PC-3 (cell line): ENCODE measurements around the gene CCDC92B. TPM values are rescaled to one million over a fixed set of nuclear protein-coding genes. Genes with fewer than 3 reads are reported as not detected.

Experiments used
- ATAC-seq: fragments of 200-7000 bp; cut with Tn5 transposase; 2 replicates; pipeline ENCODE4 v1.9.1; 2020; ENCODE audit warnings: mild to moderate bottlenecking, moderate library complexity
- BruUV-seq: library from RNA; stranded (reverse); fragments of 400-500 nt; replicated peaks from 2 replicates; lab custom pipeline; 2021; lab: Mats Ljungman, UMichigan
- CTCF ChIA-PET: fragments of 300-600 bp; sonication (Branson Sonifier 250); formaldehyde crosslinking; loops from one replicate; lab custom pipeline; 2022; ENCODE audit warnings: antibody characterized with exemption; lab: Charles Lee
- POLR2A ChIA-PET: fragments of 300-600 bp; sonication (Branson Sonifier 250); formaldehyde crosslinking; loops from one replicate; lab custom pipeline; 2022; ENCODE audit warnings: antibody characterized with exemption; ENCODE audit not compliant: unreplicated experiment; lab: Charles Lee
- DNase-seq: peaks from one replicate; pipeline ENCODE4 v3.0.0-alpha.2; 2015
- H2AFZ ChIP-seq: fragments of 300-600 bp; sonication (generic); 2 replicates; pipeline ENCODE4 v1.6.0; 2016; ENCODE audit warnings: antibody characterized with exemption, low read length
- H3F3A ChIP-seq: fragments of 300-600 bp; sonication (generic); one replicate; pipeline ENCODE4 v1.6.0; 2017; ENCODE audit warnings: antibody characterized with exemption, low read length, control low read depth, mild to moderate bottlenecking; ENCODE audit not compliant: unreplicated experiment
- H3K27ac ChIP-seq: fragments of 300-600 bp; sonication (generic); 2 replicates; pipeline ENCODE4 v1.5.1; 2016; ENCODE audit warnings: mild to moderate bottlenecking, low read length
- H3K27me3 ChIP-seq: fragments of 300-600 bp; sonication (generic); 2 replicates; pipeline ENCODE4 v1.6.1; 2016; ENCODE audit warnings: low read length, mixed read lengths
- H3K36me3 ChIP-seq: fragments of 300-600 bp; sonication (generic); 2 replicates; pipeline ENCODE4 v1.6.1; 2016; ENCODE audit warnings: low read depth, mixed run types, low read length, mixed read lengths
- H3K4me1 ChIP-seq: fragments of 300-600 bp; sonication (generic); 2 replicates; pipeline ENCODE4 v1.5.1; 2016; ENCODE audit warnings: low read length; ENCODE audit not compliant: insufficient read depth
- H3K4me2 ChIP-seq: fragments of 300-600 bp; sonication (generic); 2 replicates; pipeline ENCODE4 v1.6.0; 2016; ENCODE audit warnings: low read length
- H3K4me3 ChIP-seq: fragments of 300-600 bp; sonication (generic); 2 replicates; pipeline ENCODE4 v1.5.1; 2016; ENCODE audit warnings: mild to moderate bottlenecking, low read length, mixed read lengths
- H3K79me2 ChIP-seq: fragments of 300-600 bp; sonication (generic); 2 replicates; pipeline ENCODE4 v1.6.1; 2017; ENCODE audit warnings: low read length, mixed read lengths
- H3K9ac ChIP-seq: fragments of 300-600 bp; sonication (generic); 2 replicates; pipeline ENCODE4 v1.6.0; 2016; ENCODE audit warnings: mild to moderate bottlenecking, low read length
- H3K9me2 ChIP-seq: fragments of 300-600 bp; sonication (generic); replicated peaks from 2 replicates; pipeline ENCODE4 v1.6.1; 2016; ENCODE audit warnings: mixed run types, low read length, mixed read lengths
- H3K9me3 ChIP-seq: fragments of 300-600 bp; sonication (generic); 2 replicates; pipeline ENCODE4 v1.6.1; 2016; ENCODE audit warnings: low read length, mixed read lengths
- H4K20me1 ChIP-seq: fragments of 300-600 bp; sonication (generic); 2 replicates; pipeline ENCODE4 v1.6.1; 2016; ENCODE audit warnings: low read length, mixed read lengths
- EZH2 ChIP-seq: fragments of 300-600 bp; sonication (generic); IDR thresholded peaks from one replicate; pipeline ENCODE4 v1.6.1; 2017; ENCODE audit warnings: antibody characterized with exemption, mild to moderate bottlenecking, low read length; ENCODE audit not compliant: unreplicated experiment
- EZH2phosphoT487 ChIP-seq: fragments of 300-600 bp; sonication (generic); IDR thresholded peaks from 2 replicates; pipeline ENCODE4 v1.6.1; 2018; ENCODE audit warnings: mild to moderate bottlenecking, antibody characterized with exemption, low read length, borderline replicate concordance
- intact Hi-C: fragments of 100-400 bp; cut with micrococcal nuclease; formaldehyde crosslinking; loops from 2 replicates; pipeline ENCODE4 v1.9.0; 2023
- total RNA-seq: library from RNA; depleted of rRNA; stranded (reverse); fragments of >200 nt; gene quantifications from 2 replicates; pipeline ENCODE4 v1.2.3, GENCODE V29; 2014
- TF ChIP-seq, protein P1 (sequence below): fragments of 300-600 bp; sonication (generic); conservative IDR thresholded peaks from 2 replicates; pipeline ENCODE4 v1.5.1; 2017; ENCODE audit warnings: antibody characterized with exemption, low read depth, mild to moderate bottlenecking, low read length

The CCDC92B gene
- total RNA-seq, 1 experiment from 2014 or later, result not detected

DNA sequence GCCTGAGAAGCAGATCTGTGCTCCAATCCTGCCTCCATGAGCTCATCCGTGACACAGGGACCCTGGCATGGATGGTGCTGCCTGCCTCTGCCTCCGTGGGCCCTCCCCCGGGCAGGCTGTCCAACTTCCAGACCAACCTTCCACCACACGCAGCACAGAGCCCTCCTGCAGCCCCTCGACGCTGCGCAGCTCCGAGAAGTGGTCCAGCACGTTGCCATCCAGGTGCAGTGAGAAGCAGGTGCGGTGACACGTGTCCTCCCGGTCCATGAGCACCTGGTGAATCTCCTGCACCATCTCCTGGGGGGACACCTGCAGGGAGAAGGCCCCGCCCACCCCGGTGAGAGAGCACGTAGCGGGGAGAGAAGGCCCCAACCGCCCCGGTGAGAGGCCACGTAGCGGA is 46.3 kb downstream of the CCDC92B start:
- no peak for DNase-seq
- Histone ChIP-seq H4K20me1 (peaks cover 35% of the 10 kb centered on the region), H3K27me3 (no peaks in the 10 kb centered on the region), H2AFZ (no peak overlapping the region), H3K36me3 (peaks cover 7% of the 10 kb centered on the region; the same call in 1 of the 2 replicates), H3K4me2 (no peak overlapping the region), H3F3A (no peaks in the 10 kb centered on the region), H3K79me2 (peaks cover 40% of the 10 kb centered on the region), H3K27ac (no peak overlapping the region), H3K4me1 (no peaks in the 10 kb centered on the region), H3K9me2 (no peaks in the 10 kb centered on the region), H3K4me3 (no peak overlapping the region), H3K9ac (no peak overlapping the region), H3K9me3 (no peaks in the 10 kb centered on the region)
- POLR2A ChIA-PET, result no interaction called here
- TF ChIP-seq EZH2 (no peak), EZH2phosphoT487 (no peak)
- TF ChIP-seq, protein P1, sequence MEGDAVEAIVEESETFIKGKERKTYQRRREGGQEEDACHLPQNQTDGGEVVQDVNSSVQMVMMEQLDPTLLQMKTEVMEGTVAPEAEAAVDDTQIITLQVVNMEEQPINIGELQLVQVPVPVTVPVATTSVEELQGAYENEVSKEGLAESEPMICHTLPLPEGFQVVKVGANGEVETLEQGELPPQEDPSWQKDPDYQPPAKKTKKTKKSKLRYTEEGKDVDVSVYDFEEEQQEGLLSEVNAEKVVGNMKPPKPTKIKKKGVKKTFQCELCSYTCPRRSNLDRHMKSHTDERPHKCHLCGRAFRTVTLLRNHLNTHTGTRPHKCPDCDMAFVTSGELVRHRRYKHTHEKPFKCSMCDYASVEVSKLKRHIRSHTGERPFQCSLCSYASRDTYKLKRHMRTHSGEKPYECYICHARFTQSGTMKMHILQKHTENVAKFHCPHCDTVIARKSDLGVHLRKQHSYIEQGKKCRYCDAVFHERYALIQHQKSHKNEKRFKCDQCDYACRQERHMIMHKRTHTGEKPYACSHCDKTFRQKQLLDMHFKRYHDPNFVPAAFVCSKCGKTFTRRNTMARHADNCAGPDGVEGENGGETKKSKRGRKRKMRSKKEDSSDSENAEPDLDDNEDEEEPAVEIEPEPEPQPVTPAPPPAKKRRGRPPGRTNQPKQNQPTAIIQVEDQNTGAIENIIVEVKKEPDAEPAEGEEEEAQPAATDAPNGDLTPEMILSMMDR, result no peak
- BruUV-seq, result no TSS peak
- CTCF ChIA-PET, result no interaction called here
- ATAC-seq, result no peak
- intact Hi-C loops, result no loop called here

DNA sequence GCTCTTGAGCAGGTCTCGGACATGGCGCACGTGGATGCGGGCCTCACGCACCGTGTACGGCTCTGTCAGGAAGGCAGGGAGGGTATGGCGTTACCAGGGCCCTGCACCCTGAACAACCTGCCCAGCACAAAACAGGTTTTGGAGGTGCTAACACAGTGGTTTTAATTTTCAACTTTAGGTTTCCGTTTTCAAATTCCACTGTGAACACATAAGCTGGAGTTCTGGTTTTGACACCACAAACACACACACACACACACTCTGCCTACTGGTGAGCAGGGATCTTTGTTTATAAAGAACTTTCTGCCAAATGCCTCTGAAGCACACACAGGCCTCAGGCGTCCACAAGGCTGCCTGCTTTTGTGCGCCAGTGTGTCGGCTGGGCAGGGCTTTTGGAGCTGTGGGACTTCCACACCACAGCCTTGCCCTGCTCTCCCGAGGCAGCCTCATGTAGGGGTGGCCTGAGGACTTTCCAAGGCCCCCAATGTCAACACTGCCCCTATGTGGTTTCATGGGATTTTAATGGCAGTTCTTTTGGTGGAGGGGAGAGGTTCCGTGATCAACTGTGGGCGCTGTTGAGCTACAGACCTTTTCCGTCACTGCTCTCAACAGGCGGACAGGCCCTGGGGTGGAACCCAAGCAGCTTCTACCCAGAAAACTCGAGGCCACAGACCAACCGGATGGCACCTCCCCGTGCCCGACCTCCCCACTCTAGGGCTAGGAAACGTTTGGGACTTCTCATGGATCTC is 47.3 kb downstream of the CCDC92B start:
- H3K36me3 ChIP-seq, result peaks cover 7% of the 10 kb centered on the region; the same call in 1 of the 2 replicates
- H3K9me2 ChIP-seq, result no peaks in the 10 kb centered on the region
- H3F3A ChIP-seq, result no peaks in the 10 kb centered on the region
- intact Hi-C loops, result no loop called here
- no peak for ATAC-seq
- H3K4me2 ChIP-seq, result no peak overlapping the region
- no peak overlapping the region for H3K4me3 ChIP-seq
- no peak overlapping the region for H3K27ac ChIP-seq
- H3K79me2 ChIP-seq, result peaks cover 29% of the 10 kb centered on the region
- H4K20me1 ChIP-seq, result peaks cover 25% of the 10 kb centered on the region
- POLR2A ChIA-PET, result no interaction called here
- H3K27me3 ChIP-seq, result no peaks in the 10 kb centered on the region
- TF ChIP-seq, protein P1, result no peak
- no peak for TF ChIP-seq EZH2
- no peaks in the 10 kb centered on the region for H3K4me1 ChIP-seq
- no TSS peak for BruUV-seq
- DNase-seq, result no peak
- no peak overlapping the region for H3K9ac ChIP-seq
- CTCF ChIA-PET, result no interaction called here
- H2AFZ ChIP-seq, result no peak overlapping the region
- H3K9me3 ChIP-seq, result no peaks in the 10 kb centered on the region
